ENCODE measurements around the gene FXYD7.

GRCh38 chr19:35134601-35135242, 8.3 kb upstream of the FXYD7 start, which contains the start of gene LGI4:
- TF ChIP-seq POLR2AphosphoS5 (IDR thresholded peaks at IDR 0.05; ENCODE audit: low read depth, low read length) (no peak), REST (IDR thresholded peaks at IDR 0.05; ENCODE audit: insufficient read depth in 1 of 2, low read depth in 2 of 2, low read length in 2 of 2) (no peak)
